Fibroblast of skin of right biceps (primary cell): ENCODE measurements around the gene SLIT1.

Source experiments
- DNase-seq: peaks from one replicate; pipeline ENCODE4 v3.0.0-alpha.2; 2013

The SLIT1 gene

DNA sequence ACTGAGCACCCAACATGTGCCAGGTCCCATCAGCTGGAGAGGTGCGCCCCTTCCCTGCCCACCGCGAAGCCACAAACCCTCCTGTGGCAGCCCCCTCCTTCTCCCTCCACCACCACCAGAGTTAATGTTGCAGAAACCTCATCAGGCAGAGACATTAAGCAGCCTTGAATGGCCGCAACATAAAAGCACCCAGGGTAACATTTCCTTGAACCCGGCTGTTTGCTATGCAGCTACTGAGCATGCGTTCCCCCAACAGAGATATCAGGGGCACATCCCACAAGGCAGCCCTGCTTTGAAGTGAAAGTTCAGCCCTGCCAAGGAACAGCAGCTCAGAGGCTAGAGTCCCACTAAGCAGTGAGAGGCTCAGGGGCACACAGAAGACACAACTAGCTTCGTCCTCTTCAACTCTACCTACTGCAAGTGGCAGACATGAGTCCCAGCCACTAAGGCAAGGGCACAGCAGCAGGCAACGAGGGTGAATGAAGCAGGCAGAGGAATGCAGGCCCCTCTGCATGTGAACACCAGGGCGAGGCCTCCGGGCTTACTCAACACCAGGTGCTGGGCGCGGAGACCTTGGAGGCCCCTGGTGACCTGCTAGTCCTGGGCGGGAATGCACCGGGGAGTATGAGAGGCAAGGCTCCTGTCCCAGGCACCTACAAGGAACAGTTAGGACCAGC, 107.4 kb downstream of the SLIT1 start:
- DNase-seq, result no peak

DNA sequence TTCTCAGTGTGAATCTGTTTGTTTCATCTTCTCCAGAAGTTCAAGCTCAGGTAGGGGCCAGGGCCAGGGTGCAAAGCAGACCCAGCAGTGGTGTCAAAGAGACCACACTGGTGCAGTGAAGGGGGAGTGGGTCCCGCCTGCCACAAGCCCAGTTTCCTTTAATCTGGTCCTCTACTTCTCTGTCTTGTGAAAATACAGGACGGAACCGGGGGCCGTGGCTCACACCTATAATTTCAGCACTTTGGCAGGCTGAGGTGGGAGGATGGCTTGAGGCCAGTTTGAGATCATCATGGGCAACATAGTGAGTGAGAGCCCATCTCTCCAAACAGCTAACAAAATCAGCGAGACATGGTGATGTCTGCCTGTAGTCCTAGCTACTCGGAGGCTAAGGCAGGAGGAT, 109.0 kb downstream of the SLIT1 start:
- DNase-seq, result no peak

DNA sequence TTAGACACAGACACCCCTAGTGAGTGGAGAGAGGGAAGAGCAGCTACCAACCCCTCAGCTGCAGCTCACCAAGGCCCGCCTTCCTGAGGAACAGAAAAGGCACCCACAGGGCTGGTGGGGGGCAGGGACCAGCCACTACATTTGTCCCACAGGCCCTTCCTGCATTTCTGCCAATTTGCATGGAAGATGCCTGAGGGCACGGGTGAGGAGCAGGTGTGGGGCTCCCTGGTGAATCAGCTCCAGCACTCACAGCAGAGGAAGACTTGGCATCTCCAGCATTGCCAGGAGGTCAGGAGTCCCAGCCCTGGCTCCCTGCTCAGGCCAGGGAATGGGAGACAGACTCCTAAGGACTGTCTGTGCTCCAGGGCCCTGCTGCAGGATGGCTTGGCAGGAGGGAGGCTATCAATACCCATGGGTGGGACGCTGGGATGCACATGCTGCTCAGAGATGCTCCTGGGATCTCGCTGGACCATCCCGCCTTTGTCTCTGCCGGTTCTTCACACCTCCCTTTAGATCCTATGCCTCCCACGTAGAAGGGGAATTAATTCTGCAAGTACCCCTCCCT, 109.7 kb downstream of the SLIT1 start:
- DNase-seq, result no peak

DNA sequence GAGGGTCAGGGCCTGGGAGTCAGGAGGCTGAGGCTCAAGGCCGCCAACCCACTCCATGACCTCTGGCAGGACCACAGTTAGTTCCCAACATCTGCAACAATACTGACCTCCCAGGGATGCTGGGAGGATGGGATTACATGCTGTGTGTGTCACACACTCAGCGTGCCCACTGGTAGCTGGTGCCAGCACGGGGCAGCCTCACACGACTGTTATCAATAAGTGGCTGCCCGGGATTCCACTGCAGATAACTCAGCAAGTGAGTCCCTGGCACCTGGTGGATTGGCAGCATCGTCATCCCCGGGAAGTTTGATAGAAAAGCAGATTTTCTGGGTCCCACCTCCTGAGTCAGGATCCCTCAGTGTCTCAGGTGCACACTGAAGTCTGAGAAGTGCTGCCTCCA, 110.3 kb downstream of the SLIT1 start:
- DNase-seq, result no peak

DNA sequence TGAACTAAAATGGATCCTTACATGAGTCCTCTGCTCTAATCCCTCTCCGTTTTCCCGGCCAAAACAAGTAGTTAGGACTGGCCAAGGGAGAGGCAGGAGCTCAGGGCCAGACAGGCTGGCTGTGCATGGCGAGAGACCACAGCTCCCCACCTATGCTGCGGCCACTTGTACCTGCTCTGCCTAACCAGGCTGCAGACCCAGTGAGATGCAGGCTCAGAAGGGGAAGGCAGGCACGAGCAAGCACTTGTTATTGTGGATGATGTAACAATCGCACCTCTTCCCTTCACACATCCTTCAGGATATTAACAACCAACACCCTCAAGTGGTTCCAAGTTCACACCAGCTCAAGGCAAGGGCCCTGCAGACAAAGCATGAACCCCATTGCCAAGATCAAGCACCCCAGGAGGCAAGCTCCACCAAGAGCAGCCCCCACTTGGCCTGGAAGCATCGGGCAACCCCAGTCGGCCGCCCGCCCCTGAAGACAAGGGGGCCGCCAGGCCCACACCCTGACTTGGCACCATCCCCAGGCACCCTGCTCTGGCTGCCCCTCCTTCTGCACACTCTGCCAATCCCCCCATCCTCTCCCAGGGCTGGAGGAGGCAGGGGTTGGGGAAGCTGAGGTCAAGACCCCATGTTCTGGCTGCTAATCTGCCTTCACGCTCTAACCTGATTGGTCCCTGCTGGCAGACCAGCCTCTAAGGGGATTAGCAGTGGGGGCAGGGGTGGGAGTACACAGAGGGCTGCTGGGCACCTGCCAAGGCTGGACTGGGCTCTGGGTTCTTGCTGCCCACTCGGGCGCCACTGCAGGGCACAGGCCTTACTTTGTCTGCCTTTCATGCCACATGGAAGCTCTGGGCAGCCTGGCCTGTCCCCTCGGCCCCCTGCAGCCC, 111.3 kb downstream of the SLIT1 start:
- no peak for DNase-seq

DNA sequence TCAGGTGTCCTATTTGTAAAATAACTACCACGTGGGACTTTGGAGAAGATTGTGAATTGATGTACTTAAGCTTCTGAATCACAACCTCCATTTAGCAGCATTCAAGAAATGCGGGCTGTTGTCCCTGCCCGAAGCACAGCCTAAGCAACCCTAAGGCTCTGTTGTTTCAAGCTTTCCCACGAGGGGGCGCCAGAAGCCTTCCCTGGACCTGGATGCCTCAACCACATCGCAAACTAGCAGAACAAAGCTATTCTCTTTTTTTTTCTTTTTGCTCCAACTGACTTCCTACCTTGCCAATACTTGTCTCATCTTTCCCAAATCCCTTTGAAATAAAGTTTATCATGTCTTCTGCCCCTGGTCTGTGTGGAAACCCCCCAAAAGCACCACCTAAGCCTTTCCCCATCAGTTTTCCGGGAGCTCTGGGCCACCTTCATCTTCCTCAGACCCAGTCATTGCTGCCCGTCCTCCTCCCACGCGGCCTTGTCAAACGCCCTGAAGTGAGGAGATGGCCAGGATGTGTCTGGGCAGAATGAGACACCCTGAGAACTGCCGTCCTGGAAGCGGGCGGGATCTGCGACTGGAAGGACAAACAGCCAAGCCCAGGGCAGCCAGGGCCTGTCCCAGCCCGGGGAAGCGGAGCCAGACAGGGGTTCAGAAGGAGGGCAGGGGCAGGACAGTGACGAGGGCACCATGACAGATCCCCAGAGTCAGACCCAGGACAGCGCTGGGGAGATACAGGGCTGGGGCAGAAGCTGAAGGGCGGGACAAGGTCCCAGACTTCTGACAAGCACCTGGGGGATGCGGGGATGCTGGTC, 112.7 kb downstream of the SLIT1 start:
- peak; percentile 63 for DNase-seq

DNA sequence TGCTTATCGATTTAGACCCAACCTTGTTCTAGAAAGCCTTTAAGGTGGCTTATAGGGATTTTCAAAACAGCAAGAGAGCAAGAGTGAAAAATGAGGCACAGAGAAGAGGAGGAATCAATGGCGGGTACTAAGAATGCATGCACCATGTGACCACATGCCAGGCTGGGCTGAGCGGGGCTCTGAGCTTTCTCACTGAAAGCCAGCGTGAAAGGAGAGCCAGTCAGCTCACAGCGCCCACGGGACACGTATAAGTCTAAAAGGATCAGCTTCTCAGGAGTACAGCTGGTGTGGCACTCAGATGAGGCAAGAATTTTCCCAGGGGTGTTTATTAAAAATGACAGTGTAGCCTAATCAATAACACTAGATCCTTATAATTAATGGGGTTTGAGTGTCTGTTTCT, 114.3 kb downstream of the SLIT1 start:
- no peak for DNase-seq

DNA sequence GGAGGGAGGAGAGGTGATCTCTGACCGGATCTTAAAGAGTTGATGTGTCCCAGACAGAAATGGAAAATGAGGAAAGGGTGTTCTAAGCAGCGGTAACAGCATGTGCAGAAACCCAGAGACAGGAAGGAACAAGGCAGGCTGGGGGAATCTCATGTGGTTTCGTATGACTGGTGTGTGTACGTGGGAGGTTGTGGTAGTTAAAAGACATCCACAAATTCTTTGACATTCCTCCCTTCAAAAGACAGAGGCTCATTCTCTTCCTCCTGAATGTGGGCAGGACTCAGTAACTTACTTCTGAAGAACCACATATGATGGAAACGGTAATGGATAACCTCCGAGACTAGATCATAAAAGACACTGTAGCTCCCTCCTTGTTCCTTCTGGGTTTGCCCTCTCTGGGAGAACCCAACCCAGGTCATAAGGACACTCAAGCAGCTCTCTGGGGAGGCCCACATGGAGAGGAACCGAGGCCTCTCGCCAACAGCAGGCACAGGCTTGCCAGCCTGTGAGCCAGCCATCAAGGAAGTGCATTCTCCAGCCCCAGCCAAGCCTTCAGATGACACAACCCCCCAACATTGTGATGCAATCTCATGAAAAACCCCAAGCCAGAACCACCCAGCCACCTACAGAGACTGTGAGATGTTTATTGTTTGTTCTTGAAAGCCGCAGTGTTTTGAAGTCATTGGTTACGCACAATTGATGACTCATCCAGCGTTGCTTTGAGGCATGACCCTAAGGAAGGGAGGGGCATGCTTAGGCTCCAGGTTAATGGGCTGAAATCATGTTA, 116.0 kb downstream of the SLIT1 start:
- peak; percentile 7 for DNase-seq

DNA sequence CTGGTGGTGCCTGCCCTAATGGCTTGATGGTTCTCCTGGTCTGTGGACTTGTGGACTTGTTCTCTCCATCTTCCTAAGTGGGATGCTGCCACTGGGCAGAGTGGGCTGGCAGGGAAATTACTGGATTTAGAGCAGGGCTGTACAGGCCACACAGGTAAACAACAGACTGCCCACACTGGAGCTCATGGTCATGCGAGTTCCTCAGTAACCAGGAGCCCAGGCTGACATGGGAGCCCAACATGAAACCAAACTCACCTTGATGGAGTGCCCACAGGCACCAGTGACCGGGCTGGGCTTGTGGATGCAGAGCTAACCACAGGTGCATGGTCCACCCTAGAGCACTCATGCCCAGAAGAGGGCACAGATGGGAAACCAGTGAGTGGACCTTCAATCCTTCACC, 116.7 kb downstream of the SLIT1 start:
- no peak for DNase-seq

DNA sequence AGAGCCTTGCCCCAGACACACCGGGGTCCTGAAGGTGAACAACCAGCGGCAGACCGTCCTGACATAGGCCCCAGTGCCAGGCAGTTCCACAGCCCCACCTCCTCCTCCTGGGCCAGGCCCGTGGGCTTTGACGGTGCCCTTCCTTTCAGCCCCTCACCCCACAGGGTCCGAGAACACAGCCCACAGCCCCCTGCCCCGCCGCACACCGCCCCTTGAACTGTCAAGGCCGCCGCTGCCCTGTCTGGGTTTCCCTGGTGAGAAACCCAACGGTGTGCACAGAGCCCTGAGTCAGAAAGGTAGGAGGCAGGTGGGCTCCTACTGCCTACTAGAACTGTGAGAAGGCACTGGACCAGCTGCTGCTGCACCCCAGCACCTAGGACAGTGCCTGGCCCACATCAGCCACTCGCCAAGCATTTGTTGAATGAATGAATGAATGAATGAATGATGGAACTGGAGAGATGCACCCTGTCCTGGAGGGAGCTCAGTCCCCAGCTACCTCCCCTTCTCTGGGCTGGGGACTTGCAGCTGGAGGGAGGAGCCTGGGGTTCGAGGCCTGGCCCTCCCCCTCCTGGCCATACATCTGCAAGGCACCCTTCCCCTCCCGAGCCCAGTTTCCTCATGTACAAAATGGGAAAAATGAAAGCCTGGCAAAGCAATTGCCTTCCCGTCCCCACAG, 117.9 kb downstream of the SLIT1 start:
- DNase-seq, result no peak

DNA sequence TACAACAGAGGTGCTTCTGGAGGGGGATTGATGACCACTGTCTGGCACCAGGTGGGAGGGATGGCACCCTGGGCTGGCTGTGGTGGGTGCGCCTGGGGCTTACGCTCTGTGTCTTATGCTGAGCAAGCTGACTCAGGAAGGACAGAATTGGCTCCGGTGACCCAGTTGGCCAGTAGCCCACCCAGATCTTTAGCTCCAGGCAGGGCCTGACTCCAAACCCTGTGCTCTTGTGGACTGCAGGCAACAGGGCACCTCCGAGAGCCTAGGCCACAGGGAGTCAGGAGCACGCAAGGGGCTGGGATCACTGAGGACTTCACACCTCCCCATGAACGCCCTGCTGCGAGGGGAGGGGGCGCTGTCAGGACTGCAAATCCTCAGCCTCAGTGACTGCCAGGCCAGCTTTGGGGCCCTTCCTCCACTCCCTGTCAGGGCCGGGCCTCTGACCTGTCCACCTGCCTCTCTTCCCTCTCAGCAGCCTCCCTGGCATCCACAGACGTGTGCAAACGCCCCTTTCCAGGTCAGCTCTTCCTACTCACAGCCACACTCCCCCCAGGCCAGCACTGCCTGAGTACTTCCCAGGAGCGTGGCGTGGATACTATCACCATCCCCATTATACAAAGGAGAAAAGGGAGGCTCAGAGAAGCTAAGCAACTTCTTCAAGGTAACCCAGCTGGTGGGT, 118.7 kb downstream of the SLIT1 start:
- DNase-seq, result no peak

DNA sequence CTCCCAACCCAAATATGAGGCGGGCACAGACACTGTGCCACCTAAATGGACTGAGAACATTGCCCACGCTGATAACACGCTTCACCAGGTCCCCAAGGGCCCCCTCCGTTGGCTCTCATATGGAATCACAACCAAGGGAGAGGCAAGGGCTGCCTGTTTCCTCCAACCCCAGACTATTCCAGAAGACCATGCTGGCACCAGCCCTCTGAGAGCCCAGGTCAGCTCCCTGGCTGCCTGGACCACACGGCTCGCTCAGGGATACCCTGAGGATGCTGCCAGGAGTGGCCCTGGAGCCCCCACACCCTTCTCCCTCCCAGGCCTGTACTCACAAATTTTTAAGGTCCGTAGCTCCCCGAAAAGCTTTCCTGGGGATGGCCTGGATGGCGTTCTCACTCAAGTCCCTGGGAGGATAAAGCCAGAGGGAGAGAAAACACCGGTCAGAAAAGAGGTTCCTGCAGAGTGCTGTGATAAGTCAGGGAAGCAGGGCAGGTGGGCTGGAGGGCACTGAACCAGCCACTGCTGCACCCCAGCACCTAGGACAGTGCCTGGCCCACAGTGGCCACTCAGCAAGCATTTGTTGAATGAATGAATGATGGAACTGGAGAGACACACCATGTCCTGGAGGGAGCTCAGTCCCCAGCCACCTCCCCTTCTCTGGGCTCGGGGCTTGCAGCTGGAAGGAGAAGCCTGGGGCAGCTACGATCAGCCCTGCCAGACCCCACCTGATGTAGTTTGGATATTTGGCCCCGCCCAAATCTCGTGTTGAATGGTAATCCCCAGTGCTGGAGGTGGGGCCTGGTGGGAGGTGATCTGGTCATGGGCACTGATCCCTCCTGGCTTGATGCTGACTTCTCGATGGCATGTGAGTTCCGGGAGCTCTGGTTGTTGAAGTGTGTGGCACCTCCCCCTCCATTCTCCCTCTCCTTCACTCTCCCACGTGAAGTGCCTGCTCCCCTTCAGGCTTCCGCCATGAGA, 119.8 kb downstream of the SLIT1 start:
- DNase-seq, result no peak

DNA sequence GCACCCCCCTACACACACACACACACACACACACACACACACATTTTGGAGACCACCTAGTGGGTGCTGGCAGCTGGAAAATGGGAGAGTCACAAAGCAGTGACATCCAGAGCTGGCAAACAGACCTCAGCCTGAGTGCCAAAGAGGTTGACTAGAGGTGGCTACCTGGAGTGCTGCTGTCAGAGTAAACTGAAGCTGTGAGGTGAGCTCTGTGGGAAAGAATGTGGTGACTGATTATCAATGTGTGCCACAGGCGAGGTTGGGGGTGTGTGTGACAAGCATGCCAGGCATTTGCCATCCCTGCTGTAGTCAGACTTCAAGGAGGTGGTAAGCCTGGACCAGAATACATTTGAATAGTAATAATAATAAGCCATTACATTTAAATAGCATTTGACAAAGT, 120.6 kb downstream of the SLIT1 start:
- no peak for DNase-seq

DNA sequence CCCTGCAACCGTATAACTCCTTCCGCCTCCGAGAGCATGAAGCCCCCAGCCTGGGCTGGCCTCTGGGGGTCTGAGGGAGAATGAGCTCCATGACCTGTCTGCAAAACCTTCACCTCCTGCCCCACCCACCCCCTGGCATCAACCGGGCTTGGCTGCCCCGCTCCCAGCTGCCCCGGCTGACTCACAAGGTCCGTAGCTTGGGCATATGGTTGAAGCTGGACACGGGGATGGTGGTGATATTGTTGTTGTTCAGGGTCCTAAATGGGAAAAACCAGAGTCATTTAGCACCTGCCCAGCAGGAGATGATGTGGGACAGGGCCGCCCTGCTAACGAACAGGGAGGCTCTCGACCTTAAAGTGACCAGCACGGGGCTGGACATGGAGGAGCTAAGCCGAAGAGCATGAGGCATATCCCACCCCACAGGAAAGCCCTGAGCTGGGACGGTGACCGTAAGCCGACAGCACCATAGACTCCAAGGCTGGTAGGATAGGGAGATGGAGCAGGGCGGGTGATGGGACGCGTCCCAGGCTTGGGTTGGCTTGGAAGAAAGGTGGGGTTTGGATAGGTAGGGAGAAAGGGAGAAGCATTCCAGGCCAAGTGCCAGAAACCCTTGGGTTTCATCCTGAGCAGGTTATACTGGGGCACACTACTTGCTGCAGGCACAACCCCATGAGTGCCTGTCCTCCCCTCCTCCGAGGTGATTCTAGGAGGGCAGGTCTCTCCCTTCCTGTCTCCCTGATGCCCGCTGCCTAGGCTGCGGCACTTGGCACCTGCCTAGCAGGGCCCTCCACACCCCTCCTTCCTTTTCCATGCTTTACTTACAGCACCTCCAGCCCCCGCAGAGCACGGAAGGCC, 121.5 kb downstream of the SLIT1 start:
- DNase-seq, result no peak

DNA sequence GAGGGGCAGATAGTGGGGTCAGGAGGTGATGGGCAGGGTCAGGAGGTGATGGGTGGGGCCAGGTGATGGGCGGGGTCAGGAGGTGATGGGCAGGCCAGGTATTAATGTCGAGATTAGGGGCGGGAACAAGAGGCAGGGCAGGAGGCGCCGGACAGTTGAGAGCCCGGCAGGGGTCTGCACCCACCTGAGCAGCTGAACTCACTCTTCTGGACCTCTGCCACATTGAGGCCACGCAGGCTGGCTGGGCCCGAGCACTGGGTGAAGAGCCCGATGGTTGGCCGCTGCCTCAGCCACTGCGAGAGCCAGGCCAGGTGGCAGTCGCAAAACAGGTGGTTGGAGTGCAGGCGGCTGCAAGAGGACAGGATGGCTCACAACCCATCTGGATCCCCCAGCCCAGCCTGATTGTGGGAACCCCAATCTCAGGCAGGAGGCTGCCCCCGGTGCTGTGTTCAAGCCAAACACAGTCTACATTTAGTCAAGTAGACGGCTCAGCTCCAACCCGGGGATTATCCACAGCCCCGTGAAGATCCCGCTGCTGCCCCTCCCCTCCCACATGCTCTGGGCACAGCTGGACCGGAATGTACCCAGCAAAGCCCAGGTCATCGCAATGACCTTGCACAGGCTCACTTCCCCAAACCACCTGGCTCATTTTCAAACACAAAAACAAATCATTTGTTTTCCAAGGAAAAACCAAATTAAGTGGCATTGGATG, 122.3 kb downstream of the SLIT1 start:
- no peak for DNase-seq

DNA sequence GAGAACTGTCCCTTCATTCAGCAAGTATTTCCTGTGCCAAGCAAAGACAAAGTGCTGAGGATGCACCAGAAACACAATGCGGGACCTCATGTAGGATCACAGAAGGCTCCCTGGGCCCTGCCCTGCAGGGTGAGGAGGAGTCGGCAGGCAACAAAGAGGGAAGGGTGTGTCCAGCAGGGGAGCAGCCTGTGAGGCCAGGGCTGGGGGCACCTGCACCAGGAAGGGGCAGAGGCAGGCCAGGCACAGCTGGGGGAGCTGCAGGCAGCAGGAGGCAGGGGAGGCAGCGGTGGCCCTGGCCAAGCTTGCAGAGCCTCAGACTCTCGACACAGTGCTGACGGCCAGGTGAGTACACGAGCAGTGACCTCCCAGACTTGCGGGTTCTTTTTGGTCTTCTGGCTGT, 123.3 kb downstream of the SLIT1 start:
- no peak for DNase-seq

DNA sequence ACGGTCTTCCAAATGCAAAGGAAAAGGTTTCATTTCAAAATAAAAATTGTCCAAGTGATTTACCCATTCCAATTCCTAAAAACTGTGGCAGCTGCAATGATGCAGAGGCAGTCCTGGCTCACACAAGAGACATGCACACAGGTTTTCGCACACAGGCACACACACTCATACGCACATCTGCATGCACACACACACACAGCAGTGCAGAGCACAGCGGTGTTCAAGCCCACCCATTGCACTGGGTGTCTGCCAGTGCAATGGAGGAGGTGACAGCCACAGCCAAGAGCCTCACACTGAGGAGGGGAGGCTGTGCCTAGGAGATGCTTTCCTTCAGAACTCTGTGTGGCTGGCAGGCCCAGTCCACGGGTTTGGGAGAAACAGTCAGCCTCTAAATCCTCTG, 123.7 kb downstream of the SLIT1 start:
- no peak for DNase-seq

DNA sequence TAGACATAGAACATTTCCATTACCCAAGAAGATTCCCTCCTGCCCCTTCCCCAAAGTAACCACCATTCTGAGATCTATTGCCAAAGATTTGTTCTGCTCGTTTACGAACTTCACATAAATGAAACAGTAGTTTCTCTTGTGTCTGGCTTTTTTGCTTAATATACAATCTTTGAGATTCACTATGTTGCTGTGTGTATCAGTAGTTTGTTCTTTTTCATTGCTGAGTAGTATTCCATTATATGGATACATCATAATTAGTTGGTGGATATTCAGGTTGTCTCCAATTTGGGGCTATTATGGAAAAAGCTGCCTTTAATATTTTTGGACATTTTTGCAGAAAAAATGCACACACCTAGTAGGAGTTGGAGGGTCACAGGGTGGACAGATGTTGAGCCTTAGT, 124.3 kb downstream of the SLIT1 start:
- no peak for DNase-seq
